ENCODE measurements around the gene TEC.

DNA sequence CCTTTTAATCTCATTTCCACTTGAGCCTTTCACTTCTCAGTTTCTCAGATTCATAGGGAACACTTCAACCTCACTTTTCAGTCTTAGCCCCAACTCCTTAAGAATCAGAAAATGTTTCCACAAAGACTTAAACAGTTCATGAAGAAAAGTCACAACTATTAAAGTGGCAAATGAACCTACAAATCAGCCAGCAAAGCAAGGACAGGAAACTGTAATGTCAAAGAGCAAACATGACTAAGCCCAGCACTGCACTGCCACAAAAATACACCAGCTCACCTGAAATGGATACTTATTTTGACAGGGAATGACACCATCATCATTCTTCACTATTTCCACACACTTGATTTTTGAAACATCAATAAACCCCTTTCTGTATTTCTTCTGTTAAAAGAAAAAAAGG is 93.8 kb downstream of the TEC start:
- no peak for TF ChIP-seq POLR2A (IDR thresholded peaks at IDR 0.05)
- TF ChIP-seq, protein P1, sequence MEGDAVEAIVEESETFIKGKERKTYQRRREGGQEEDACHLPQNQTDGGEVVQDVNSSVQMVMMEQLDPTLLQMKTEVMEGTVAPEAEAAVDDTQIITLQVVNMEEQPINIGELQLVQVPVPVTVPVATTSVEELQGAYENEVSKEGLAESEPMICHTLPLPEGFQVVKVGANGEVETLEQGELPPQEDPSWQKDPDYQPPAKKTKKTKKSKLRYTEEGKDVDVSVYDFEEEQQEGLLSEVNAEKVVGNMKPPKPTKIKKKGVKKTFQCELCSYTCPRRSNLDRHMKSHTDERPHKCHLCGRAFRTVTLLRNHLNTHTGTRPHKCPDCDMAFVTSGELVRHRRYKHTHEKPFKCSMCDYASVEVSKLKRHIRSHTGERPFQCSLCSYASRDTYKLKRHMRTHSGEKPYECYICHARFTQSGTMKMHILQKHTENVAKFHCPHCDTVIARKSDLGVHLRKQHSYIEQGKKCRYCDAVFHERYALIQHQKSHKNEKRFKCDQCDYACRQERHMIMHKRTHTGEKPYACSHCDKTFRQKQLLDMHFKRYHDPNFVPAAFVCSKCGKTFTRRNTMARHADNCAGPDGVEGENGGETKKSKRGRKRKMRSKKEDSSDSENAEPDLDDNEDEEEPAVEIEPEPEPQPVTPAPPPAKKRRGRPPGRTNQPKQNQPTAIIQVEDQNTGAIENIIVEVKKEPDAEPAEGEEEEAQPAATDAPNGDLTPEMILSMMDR (IDR thresholded peaks at IDR 0.05), result no peak
